SKM-1 (cell line): ENCODE results near the gene DLGAP5.

Source experiments
- DNase-seq: peaks from one replicate; lab custom pipeline; 2025; ENCODE audit not compliant: unreplicated experiment; lab: John Stamatoyannopoulos, UW

The DLGAP5 gene

DNA sequence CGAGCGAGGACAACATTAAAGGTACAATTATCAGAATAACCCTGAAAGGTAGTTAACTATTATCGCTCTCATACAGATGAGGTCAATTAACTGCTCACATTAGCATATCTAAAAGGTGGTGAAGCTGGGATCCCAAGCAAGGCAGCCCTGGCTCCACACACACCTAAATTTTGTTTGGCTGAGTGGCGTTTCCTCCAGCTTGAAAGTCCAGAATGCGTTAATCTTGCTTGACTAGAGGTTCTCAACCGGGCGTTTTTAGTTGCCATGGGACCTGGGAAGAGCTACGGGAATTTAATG, 531 bp downstream of the DLGAP5 start:
- no peak for DNase-seq

DNA sequence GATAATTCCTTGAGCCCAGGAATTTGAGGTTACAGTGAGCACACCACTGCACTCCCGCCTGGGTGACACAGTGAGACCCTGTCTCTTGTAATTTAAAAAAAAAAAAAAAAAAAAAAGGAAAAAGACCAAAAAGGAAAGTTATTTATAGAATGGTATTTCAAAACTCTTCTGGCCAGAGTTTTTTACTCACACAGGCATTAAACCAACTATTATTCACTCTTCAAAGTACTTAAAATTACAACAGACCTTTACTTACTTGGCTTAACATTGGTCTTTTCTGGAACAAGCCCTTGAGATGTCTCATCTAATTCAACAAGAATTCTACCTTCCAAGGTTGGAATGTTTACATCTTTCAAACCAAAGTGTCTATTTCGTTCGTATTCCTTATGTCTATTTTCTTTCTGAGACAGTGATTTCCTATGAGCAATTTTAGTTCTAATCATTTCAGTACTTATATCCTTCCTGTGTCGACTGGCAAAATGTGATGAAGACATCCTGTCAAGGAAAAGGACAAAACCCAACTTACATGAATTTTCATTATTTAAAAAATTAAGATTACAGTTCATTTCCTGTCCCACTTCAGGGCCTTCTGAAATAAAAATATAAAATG, 2.6 kb downstream of the DLGAP5 start:
- DNase-seq = no peak

DNA sequence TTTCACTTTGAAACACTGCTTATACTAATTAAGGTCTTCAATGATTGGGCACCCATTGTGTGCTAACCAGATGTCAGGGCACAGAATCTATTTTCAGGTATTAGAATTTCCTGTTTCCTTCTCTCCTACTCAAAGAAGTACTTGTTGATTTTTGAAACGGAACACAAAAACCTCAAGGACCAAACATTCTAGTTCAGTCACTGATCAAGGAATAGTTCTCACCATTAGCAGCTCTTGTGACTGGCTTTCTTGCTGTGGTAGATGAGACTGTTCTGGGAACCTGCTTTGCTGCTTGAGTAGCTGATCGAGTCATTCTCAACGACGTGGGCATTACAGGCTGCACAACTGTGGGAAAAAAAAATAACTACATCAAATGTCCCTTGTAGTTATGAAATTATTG, 11.0 kb downstream of the DLGAP5 start:
- no peak for DNase-seq

DNA sequence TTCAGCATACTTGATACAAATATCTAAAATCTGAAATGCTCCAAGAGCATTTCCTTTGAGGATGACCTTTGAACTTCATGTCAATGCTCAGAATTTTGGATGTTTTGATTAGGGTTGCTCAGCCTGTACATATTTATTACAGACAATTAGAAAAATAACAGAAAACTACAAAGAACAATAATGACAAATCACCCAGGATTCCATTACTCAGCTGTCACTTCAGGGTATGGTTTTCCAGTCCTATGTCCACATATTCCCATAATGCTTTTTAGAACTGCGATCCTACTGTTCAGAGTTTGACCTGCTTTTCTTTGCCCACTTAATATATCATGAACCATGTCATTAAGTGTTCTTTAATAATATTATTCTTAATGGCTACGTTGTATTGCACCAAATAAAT, 11.4 kb downstream of the DLGAP5 start:
- DNase-seq = no peak

DNA sequence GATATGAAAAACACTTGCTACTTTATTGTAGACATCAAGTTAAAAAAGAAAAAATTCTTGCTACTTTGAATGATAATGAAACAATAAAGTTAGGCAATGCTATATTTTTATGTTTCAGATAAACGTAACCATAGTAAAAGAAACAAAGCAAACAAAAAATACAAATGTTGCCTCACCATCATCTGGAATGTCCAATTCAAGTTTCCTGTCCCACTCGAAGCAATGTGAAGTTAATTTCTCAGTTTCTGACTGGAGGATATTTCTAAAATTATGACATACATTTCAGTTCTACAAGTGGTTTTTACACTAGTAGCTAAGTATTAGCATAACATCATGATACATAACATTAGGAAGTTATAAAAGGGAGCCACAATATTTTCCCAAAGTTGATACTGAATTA, 20.9 kb downstream of the DLGAP5 start:
- DNase-seq = no peak

DNA sequence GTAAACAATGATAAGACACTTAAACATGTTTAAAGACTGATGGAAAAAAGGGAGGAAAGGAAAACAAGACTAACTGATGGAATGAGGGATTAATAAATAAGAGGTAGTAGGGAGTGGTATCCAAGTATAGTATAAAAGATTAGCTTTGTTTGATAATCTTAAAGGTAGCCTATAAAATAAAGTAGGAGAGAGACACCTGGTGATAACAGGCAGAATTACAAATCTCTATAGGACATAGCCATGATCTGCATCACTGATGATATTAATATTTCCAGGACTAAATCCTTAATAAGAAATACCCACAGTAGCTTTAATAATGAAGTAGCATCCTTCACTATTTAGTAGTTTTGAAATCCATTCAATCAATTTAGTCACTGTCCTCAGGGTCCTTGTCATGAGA, 30.4 kb downstream of the DLGAP5 start:
- no peak for DNase-seq

DNA sequence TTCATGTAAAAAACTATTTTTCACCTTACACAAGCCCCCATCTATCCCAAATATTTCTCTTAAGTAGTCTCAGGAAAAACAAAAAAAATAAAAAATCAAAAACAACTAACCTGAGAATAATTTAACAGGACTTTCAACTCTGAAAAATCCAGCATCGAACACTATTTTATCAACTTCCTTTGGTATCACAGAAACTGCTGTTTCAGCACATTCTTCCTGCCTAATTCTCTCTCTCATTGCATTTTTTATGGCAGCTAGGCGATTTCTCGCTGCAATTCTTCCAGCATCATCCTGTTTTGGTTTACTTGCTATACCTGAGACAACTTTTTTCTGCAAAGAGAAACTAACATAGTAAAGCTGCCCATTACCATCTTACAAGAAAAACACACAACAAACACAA, 33.0 kb downstream of the DLGAP5 start:
- no peak for DNase-seq

DNA sequence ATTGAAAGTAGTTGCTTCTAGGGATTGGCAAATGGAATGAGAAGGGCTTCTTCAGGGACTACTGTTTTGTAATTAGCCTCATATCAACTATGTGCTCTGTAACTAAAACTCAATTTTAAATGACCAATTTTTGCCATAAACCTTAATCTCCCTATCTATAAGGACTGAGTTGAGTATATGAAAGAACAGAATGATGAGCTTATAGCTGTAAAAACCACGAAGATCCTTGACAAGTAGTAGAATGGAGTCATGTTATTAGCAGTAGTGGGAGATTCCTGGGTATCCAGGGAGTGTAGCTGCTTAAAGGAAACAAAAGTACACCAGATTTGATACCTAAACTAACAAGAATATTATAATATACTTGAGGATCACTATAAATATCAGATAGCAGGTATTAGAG, 34.3 kb downstream of the DLGAP5 start:
- no peak for DNase-seq

DNA sequence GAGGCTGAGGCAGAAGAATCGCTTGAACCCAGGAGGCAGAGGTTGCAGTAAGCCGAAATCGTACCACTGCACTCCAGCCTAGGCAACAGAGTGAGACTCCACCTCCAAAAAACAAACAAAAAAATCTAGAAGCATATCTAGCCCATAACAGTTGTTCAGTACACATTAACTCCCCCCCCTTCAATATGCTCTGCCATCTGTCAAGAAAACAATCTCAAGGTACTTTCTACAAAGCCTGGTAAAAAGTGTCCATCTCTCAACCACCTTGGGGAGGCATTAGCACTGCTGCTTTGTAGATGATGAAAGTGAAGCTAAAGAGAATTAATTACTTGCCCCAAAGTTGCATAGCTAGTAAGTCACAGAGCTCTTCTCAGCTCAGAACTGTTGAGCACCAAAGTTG, 37.4 kb downstream of the DLGAP5 start:
- DNase-seq = no peak

DNA sequence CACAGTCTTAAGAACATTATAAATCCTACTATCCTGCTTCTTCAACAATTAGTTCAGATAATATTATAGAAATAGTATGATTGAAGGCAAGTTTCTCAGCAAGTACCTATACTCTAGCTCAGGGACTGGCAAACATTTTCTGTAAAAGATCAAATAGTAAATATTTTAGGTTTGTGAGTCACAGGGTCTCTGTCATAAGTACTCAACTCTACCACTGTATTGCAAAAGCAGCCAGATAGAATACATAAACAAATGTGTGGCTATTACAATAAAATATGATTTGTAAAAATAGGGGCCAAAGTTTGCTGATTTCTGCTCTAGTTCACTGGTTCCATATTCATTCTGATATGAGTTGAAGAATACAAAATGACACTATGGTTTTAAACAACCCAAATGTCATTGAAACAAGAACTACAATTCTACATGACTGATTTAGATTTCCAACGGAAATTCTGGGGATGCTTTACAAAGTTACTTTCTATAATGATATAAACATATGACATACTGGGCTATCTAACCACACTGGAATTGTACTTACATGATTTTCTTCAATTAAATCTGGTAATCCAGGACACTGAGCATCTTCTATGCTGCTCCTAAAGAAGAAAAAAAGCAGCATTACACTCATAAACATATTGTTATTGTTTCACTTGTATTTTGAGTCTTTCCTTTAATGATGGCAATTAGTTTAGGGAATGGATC, 39.2 kb downstream of the DLGAP5 start:
- no peak for DNase-seq

DNA sequence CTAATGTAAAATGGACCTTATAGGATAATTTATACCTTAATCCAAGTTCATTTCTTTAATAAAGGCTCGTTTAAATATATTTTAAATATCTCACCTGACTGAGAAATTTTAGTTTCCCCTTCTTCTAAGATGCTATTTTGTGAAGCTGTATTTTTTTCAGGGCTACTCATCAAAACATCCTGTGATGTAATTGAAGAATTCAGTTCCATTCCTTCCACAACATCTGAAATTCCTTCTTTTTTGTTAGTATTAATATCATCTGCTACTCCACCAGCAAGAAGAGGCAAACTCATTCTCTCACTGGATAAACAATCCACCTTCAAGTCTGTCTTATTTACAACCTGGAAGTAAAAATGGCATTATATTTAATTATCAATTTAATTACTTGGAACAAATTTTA, 39.8 kb downstream of the DLGAP5 start:
- DNase-seq = no peak

DNA sequence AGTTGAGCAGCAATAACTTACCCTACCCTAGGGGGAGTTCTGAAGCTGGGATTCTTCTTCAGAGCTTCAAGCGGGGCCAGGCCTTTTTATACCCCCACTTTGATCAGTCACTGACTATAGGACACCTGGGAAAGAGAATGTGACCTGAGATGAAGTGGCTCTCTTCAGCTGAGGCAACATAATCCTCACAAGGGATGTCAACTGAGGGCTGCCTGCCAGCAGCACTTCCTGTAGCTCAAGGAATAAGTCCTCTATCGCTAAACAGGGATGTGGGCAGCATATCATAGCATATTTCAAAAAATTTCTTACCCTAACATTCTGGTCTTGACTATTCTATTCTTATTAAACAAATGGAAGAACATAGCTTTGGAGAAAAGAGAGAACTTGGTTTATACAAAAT, 45.0 kb downstream of the DLGAP5 start:
- DNase-seq = no peak

DNA sequence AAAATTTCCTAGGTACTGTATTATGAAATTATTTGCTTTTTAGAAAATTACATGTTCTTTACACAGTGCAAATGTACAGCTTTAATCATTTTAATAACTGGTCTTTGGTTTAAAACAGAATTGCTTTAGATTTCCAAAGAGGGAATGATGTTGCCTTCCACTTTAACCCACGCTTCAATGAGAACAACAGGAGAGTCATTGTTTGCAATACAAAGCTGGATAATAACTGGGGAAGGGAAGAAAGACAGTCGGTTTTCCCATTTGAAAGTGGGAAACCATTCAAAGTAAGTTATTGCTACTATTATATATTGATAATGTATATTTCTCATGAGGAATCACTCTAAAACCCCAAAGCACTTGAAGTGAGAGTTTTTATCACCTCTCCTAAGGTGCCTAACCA, 48.9 kb downstream of the DLGAP5 start:
- DNase-seq = no peak

DNA sequence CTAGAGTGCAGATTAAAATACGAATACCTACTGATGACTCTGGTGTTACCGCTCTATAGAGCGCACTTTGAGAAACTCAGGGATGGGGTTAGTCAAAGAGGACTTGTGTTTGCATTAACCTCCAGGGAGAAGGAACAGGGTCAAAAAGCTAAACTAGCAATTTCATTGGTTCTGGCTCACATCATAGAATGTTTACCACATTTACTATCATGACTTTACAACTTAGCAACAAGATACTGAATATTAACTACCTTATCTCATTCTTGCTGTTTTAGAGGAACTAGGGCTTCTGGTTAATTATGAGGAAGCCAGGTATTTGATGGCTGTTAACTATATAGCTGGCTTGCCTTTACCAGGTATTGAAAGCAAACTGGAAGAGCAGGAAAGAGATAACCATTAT, 49.6 kb downstream of the DLGAP5 start:
- DNase-seq = no peak

DNA sequence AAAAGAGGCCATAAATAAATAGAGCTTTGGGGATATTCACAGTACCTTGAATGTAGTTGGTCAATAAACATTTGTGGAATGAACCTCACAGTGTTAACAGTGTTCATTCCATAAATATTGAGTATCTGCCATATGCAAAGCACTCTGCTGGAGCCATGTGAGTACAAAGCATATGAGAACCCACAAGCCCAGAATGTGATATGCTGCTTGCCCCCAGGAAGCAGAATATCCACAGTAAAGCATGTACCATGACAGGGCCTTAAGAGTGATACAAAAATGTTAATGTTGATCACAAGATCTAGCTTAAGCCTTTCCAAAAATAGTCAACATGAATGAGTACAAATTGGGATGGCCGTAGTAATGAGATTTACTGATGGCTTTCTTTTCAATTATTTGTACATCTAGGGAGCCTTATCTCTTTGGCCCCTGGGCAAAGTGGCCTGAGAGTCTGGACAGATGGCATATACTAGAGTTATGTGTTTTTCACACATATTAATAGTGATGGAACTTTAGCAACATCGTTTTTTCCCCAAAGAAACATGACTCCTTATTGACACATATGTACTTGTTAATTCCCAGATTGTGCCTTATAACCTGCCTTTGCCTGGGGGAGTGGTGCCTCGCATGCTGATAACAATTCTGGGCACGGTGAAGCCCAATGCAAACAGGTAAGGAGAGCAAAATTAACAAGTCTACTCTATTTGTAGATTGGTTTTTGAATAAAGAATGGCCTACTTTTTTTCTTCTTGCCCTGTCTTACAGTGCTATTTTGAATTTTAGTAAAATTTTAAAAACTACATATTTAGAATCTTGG, 51.5 kb downstream of the DLGAP5 start:
- no peak for DNase-seq

DNA sequence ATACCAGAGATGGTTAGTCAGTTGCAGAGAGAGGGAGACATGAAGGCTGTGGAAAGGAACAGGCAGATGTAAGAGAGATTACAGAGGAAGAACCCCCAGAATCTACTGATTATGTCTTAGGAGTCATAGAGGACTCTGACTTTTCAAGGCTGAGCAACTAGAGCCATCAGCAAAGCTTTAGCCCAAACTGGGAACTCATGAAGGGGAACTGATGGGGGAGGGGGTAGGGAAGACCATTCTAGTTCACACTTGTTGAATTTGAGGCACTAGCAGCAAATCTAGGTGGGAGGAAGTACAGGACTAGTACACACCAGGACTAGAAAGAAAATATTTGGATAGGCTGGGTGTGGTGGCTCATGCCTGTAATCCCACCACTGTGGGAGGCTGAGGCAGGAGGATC, 52.2 kb downstream of the DLGAP5 start:
- no peak for DNase-seq

DNA sequence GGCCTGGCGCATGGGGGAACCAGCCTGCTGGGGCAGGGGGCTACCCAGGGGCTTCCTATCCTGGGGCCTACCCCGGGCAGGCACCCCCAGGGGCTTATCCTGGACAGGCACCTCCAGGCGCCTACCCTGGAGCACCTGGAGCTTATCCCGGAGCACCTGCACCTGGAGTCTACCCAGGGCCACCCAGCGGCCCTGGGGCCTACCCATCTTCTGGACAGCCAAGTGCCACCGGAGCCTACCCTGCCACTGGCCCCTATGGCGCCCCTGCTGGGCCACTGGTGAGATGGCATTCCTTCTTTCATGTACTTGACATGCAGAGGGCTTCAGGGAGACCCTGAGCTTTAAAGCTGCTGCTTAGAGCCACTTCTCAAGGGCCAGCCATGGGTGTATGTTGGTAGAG, 53.3 kb downstream of the DLGAP5 start:
- no peak for DNase-seq

DNA sequence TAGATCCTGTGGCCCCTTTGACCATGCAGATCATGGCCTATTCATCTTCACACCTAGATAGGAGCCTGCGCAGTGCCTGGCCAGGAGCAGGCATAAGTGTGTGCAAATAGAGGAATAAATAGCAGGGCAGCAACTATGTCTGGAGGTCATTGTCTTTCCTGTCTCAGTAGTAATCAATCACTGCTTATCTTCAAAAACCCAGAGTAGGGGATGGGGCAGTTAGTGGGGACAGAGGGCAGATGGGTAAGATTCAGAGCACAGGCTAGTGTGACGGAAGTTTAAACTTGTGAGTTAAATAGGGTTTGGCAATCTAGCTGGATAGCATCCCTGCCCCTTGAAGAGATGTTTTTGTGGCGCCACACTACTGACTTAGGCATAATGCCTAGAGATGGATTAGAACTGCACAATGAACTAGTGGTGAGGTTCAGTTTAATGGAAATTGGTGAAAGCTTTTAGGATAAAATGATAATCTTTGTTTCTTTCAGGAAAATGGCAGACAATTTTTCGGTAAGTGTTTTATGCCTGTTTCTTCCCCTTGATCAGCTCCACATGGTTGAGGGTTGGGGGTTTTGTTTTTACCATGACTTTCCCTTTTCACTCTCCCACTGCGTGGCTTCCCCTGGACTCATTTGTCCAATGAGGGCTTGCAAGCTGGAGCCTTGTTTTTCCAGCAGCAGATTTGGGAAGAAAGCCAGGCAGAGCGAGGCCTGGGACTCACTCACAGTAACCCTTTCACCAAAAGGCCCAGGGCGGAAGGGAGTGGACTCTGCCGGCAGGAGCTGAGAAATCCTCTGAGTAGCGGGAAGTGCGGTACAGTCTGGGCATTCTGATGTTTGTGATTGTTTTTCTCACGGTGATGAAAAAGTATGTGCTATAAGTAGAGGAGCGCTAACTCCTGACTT, 54.2 kb downstream of the DLGAP5 start:
- DNase-seq = no peak

DNA sequence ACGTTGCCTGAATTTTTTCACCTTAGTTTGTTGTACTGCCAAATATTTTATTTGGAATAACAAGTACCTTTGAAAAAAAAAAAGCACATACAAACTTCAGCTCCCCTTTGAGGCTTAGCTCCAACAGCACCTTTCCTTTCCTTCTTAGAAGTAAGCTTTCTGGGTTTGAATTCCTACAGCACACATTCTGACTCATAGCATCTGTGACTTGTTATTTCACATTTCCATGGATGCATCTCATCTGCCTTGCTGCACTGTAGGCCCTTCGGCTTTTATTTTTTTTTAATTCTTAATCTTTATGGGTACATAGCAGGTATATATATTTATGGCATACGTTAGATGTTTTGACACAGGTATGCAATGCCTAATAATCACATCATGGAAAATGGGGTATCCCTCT, 55.1 kb downstream of the DLGAP5 start:
- no peak for DNase-seq

DNA sequence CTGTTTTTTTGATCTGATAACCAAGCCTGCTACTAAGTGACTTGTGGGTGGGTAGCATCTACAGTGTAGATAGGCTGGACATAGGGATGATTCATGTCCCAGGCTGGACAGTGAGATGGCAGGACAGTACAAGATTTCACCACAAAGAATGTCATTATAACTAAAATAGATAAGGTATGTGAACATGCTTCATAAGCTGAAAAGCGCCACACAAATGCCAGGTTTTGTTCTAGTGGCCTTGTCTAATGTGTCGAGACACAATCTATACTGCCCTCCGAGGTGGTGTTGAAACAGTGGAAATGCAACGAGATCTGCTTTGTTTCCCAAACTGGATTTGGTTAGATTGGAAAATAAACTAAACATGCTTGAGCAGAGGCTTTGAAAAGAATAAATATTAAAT, 58.0 kb downstream of the DLGAP5 start:
- no peak for DNase-seq

DNA sequence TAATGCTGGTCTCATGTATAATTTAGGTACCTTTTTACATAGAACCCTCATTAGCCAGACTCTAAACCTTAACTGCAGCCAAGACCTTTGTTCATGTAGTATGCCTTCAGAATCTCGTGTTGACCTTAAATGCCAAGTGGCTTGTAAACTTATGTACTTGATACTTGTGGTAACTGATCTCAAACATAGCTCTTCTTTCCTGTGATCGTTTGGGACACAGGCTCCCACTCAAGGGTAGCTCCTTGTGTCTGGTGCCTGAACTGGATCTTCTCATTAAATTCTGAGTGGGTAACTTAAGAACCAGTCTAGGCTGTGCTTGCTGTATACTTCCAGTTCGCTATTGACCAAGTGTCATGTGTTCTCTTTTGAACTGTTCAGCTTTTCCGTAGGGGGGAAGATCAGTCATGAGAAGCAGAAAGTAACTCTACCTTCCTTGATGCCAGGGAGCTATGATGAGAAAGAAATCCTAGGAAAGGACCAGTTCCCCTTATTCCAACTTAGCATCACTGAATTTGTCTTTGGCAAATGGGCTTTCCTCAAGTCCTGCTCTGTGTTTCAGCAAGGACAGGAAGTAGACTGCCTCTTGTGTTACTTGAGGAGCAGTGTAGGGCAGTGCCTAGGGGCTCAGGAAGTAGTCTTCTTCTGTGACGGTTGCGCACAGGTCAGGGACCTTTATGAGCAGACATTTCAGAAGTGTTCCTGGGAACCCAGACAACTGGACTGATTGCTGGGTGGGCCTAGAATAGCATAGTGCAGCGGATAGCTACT, 59.8 kb downstream of the DLGAP5 start:
- DNase-seq = no peak
